ENCODE results near the gene EMP1.
A peak's percentile ranks its signal among the peaks of the same experiment; 100 is the strongest.

Gene EMP1

GRCh38 chr12:13196130-13196921 is at the start of gene EMP1:
Gene EMP1, plus strand, starts transcription at chr12:13196726. Its CDS starts 14,785 bp downstream, at chr12:13211511.
- ATAC-seq = peak; percentile 98 to 99

GRCh38 chr12:13147688-13148484 is 48.6 kb upstream of the EMP1 start:
- no peak for ATAC-seq

- ATAC-seq = no peak
Measured at GRCh38 chr12:13148485-13148847, 48.1 kb upstream of the EMP1 start.

GRCh38 chr12:13149411-13149810 is 47.1 kb upstream of the EMP1 start:
- ATAC-seq = no peak

- no peak for ATAC-seq
Measured at GRCh38 chr12:13152281-13152680, 44.2 kb upstream of the EMP1 start.

- ATAC-seq = no peak
Measured at GRCh38 chr12:13152756-13153155, 43.8 kb upstream of the EMP1 start.

- no peak for ATAC-seq
Measured at GRCh38 chr12:13153180-13153579, 43.3 kb upstream of the EMP1 start.

GRCh38 chr12:13154027-13154538 is 42.4 kb upstream of the EMP1 start:
- no peak for ATAC-seq

GRCh38 chr12:13154831-13155230 is 41.7 kb upstream of the EMP1 start:
- no peak for ATAC-seq

- no peak for ATAC-seq
Measured at GRCh38 chr12:13156277-13156676, 40.2 kb upstream of the EMP1 start.

GRCh38 chr12:13161172-13161571 is 35.4 kb upstream of the EMP1 start:
- ATAC-seq = no peak

- ATAC-seq = no peak
Measured at GRCh38 chr12:13162904-13163303, 33.6 kb upstream of the EMP1 start.

GRCh38 chr12:13163868-13164635 is 32.5 kb upstream of the EMP1 start:
- ATAC-seq = no peak

GRCh38 chr12:13164921-13165616 is 31.5 kb upstream of the EMP1 start:
- ATAC-seq = no peak

GRCh38 chr12:13165617-13166041 is 30.9 kb upstream of the EMP1 start:
- ATAC-seq = peak; percentile 94 to 96

- no peak for ATAC-seq
Measured at GRCh38 chr12:13167226-13167625, 29.3 kb upstream of the EMP1 start.

GRCh38 chr12:13167906-13168305 is 28.6 kb upstream of the EMP1 start:
- no peak for ATAC-seq

- no peak for ATAC-seq
Measured at GRCh38 chr12:13169272-13169671, 27.3 kb upstream of the EMP1 start.

GRCh38 chr12:13170892-13171490 is 25.5 kb upstream of the EMP1 start:
- ATAC-seq = no peak

- no peak for ATAC-seq
Measured at GRCh38 chr12:13171921-13172859, 24.3 kb upstream of the EMP1 start.
